ENCODE results near the gene CTSD.

Gene CTSD

DNA sequence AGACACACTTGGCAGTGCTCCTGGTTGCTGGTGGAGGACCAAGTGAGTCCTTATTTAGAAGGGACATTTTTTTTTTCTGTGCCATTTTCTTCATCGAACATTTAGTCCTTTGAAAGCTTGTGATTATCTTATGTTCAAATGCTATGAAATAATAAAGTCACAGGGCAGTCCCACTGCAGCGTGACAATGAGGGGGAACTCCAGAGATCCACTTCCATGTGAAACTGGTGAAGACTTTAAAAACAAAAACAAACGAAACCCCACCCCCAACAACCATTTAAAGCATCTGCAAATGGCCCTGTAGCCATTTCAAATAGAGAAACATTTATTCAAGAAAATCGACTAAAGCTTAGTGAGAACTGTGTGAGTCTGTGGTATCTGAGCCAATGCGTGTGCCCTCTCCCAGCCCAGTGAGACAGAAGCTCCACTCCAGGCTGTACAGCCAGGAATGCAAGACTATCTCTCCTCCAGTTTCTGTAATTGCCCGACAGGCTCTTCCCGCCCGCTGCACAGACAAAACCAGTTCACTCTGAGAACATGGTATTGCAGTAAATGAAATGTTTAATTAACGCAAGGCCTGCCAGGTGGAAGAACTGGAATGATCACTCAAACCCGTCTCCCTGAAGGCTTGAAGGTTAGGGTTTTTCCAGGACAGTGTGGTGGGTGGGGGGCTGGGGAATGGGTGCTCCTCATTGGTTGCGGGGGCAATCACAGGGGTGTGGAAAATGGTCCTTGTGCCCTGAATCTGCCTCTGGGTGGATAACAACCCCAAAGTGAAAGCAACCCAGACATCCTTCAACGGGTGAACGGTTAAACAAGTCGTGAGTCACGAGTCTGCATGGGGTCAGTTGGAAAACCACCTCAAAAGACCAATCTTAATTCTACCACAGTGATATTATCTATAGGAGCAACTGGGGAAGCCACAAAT lies 58.3 kb downstream of the CTSD start:
- Histone ChIP-seq H3K27me3 (ENCODE audit: insufficient read depth, low read length) (peaks cover 12% of the 10 kb centered on the region), H3K4me1 (ENCODE audit: insufficient read depth, low read length) (no peaks in the 10 kb centered on the region), H3K9ac (ENCODE audit: low read depth, low read length) (no peak overlapping the region), H3K9me3 (ENCODE audit: insufficient read depth, low read depth, low read length) (peaks cover 11% of the 10 kb centered on the region; the same call in 1 of the 2 replicates), H3K4me3 (ENCODE audit: low read length) (no peak overlapping the region), H3K27ac (ENCODE audit: low read length) (no peak overlapping the region), H3K36me3 (ENCODE audit: insufficient read depth, low read depth, low read length) (no peaks in the 10 kb centered on the region)

- no peaks in the 10 kb centered on the region for H3K4me1 ChIP-seq (ENCODE audit: insufficient read depth, low read length)
- H3K9me3 ChIP-seq (ENCODE audit: insufficient read depth, low read depth, low read length): peaks cover 11% of the 10 kb centered on the region; the same call in 1 of the 2 replicates
- peaks cover 10% of the 10 kb centered on the region for H3K27me3 ChIP-seq (ENCODE audit: insufficient read depth, low read length)
- H3K9ac ChIP-seq (ENCODE audit: low read depth, low read length): no peak overlapping the region
- H3K27ac ChIP-seq (ENCODE audit: low read length): no peak overlapping the region
- no peak overlapping the region for H3K4me3 ChIP-seq (ENCODE audit: low read length)
- H3K36me3 ChIP-seq (ENCODE audit: insufficient read depth, low read depth, low read length): no peaks in the 10 kb centered on the region
These were observed 60.6 kb downstream of the CTSD start for GRCh38 chr11:1703146-1703545.

Data from iPS-20b (cell line).